ENCODE measurements around the gene SVBP.

The SVBP gene

GRCh38 chr1:42846257-42847110 lies 29.3 kb upstream of the SVBP start, which contains the start of gene ZNF691:
Gene ZNF691 (plus strand): TSS chr1:42846613. CDS start chr1:42849659, 3,046 bp downstream.
- DNase-seq (ENCODE audit: extremely low read depth, low read depth), result peak; percentile 88
- peak; percentile 56 for TF ChIP-seq CTCF (IDR thresholded peaks at IDR 0.05; ENCODE audit: low read depth, low read length)

GRCh38 chr1:42845866-42846256 lies 28.7 kb upstream of the SVBP start:
- TF ChIP-seq CTCF (IDR thresholded peaks at IDR 0.05; ENCODE audit: low read depth, low read length), result no peak
- DNase-seq (ENCODE audit: extremely low read depth, low read depth), result no peak

DNA sequence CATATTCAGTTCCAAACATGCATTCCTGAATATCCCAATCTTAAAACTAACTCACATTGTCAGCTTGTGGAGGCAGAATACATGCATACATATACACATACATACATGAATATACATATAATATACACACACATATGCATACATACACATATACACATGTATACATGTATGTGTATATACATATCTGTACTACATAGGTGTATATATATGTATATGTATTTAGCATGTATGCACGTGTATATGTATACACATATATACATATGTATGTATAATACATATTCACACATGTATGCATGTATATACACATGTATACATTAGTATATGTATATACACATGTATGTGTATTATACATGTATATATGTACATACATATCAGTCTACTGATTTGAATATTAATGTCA lies 28.0 kb upstream of the SVBP start:
- DNase-seq (ENCODE audit: extremely low read depth, low read depth), result no peak

GRCh38 chr1:42844592-42845140 lies 27.5 kb upstream of the SVBP start:
- no peak for DNase-seq (ENCODE audit: extremely low read depth, low read depth)
- TF ChIP-seq CTCF (IDR thresholded peaks at IDR 0.05; ENCODE audit: low read depth, low read length), result no peak

More for the DNA sequence above, 28.0 kb upstream of the SVBP start:
- no peak for TF ChIP-seq CTCF (IDR thresholded peaks at IDR 0.05; ENCODE audit: low read depth, low read length)

DNA sequence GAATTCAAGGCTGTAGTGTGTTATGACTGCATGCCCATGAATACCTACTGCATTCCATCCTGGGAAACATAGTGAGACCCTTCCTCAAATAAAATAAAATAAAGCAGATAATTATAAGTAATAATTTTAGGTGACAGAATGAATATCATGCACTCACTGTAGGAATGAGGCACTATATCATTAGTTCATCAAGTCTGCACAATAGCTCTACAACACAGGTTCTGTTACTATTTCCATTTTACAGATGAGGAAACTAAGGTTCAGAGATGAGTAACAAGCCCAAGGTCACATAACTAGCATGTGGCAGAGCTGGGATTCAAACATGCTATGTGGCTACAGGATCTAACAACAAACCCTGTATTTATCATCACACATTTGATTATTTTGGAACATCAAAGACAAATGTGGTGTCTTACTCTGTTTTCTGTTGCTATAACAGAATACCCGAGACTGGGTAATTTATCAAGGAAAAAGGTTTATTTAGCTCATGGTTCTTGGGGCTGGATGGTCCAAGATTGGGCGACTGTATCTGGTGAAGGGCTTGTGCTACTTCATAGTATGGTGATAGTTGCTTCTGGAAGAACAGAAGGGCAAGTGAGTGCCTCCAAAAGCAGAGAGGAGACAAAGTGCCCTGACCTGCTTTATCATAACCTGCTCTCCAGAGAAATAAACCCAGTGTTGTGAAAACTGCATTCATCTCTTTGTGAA lies 24.4 kb upstream of the SVBP start:
- TF ChIP-seq CTCF (IDR thresholded peaks at IDR 0.05; ENCODE audit: low read depth, low read length), result no peak
- no peak for DNase-seq (ENCODE audit: extremely low read depth, low read depth)

GRCh38 chr1:42841010-42841409 lies 23.8 kb upstream of the SVBP start:
- no peak for TF ChIP-seq CTCF (IDR thresholded peaks at IDR 0.05; ENCODE audit: low read depth, low read length)
- DNase-seq (ENCODE audit: extremely low read depth, low read depth), result no peak

Data from AG09319 (cell line).